Measurements from ENCODE around the gene APMAP. TPM values are rescaled to one million over a fixed set of nuclear protein-coding genes. Genes with fewer than 3 reads are reported as not detected.

APMAP gene
- polyA plus RNA-seq, 1 of the 3 experiments (the other 2 are of a cell fraction), result 107 TPM

GRCh38 chr20:25039697-25040437 lies 47.3 kb upstream of the APMAP start:
- Histone ChIP-seq H3K9me2 (no peaks in the 10 kb centered on the region), H2AFZ (ENCODE audit: low read depth) (no peak overlapping the region), H3K27me3 (ENCODE audit: insufficient read depth) (no peaks in the 10 kb centered on the region), H3K79me2 (ENCODE audit: insufficient read depth) (no peaks in the 10 kb centered on the region), H3K4me2 (no peak overlapping the region), H3K4me3 (ENCODE audit: low read depth in 2 of 2, low read length in 1 of 2) (no peak overlapping the region), H3K27ac (ENCODE audit: low read depth in 2 of 2, low read length in 1 of 2) (no peak overlapping the region), H4K20me1 (ENCODE audit: insufficient read depth) (no peaks in the 10 kb centered on the region), H3K4me1 (ENCODE audit: control insufficient read depth in 1 of 2, insufficient read depth in 2 of 2, low read depth in 1 of 2, low read length in 1 of 2) (peaks cover 0 to 9% of the 10 kb centered on the region in 2 experiments; a peak in 1 of 4 replicates), H3K36me3 (replicated peaks in 1 of 2; ENCODE audit: control insufficient read depth in 1 of 2, insufficient read depth in 2 of 2, low read length in 1 of 2) (no peaks in the 10 kb centered on the region), H3K9me3 (no peaks in the 10 kb centered on the region), H3F3A (replicated peaks; ENCODE audit: insufficient read depth) (no peaks in the 10 kb centered on the region), H3K9ac (no peak overlapping the region)
- POLR2A ChIA-PET, result no interaction called here
- no peak for DNase-seq
- WGBS (ENCODE audit: low lambda C conversion rate), result 61% methylated on average over 7 of the region's 9 CpGs
- CTCF ChIA-PET, result no interaction called here
- TF ChIP-seq JUND (IDR thresholded peaks at IDR 0.05) (no peak), FOXJ3 (CRISPR knock-in tag; IDR thresholded peaks at IDR 0.05) (no peak), RXRA (IDR thresholded peaks at IDR 0.05; ENCODE audit: borderline replicate concordance, low read depth) (no peak), PBX3 (IDR thresholded peaks at IDR 0.05) (no peak)

- H4K20me1 ChIP-seq (ENCODE audit: insufficient read depth), result no peaks in the 10 kb centered on the region
- H3K9ac ChIP-seq, result no peak overlapping the region
- ChIA-PET CTCF (no interaction called here), POLR2A (no interaction called here)
- no peaks in the 10 kb centered on the region for H3K36me3 ChIP-seq (replicated peaks in 1 of 2; ENCODE audit: control insufficient read depth in 1 of 2, insufficient read depth in 2 of 2, low read length in 1 of 2)
- H2AFZ ChIP-seq (ENCODE audit: low read depth), result no peak overlapping the region
- DNase-seq, result no peak
- H3F3A ChIP-seq (replicated peaks; ENCODE audit: insufficient read depth), result no peaks in the 10 kb centered on the region
- H3K4me3 ChIP-seq (ENCODE audit: low read depth in 2 of 2, low read length in 1 of 2), result no peak overlapping the region
- H3K9me2 ChIP-seq, result no peaks in the 10 kb centered on the region
- no peak overlapping the region for H3K4me2 ChIP-seq
- TF ChIP-seq TAF1 (IDR thresholded peaks at IDR 0.05; ENCODE audit: borderline replicate concordance, low read depth, low read length) (no peak), POLR2AphosphoS5 (IDR thresholded peaks at IDR 0.05; ENCODE audit: low read depth, low read length) (no peak), FOSL2 (IDR thresholded peaks at IDR 0.05; ENCODE audit: borderline replicate concordance, low read depth) (no peak), YY1 (IDR thresholded peaks at IDR 0.05; ENCODE audit: low read depth) (no peak), JUND (IDR thresholded peaks at IDR 0.05) (no peak), NFIC (IDR thresholded peaks at IDR 0.05; ENCODE audit: borderline replicate concordance) (no peak), FOXM1 (IDR thresholded peaks at IDR 0.05; ENCODE audit: low read depth) (no peak), GATA2 (CRISPR knock-in tag; IDR thresholded peaks at IDR 0.05) (no peak), RAD21 (IDR thresholded peaks at IDR 0.05; ENCODE audit: low read length) (no peak), RFX5 (IDR thresholded peaks at IDR 0.05; ENCODE audit: low read length) (no peak), CHD2 (IDR thresholded peaks at IDR 0.05; ENCODE audit: low read length, partially characterized antibody) (no peak), CTCF (IDR thresholded peaks at IDR 0.05) (no peak), MAX (IDR thresholded peaks at IDR 0.05; ENCODE audit: low read depth) (no peak), USF1 (IDR thresholded peaks at IDR 0.05; ENCODE audit: borderline replicate concordance, low read depth) (no peak), PBX3 (IDR thresholded peaks at IDR 0.05) (no peak)
- peaks cover 0 to 9% of the 10 kb centered on the region in 2 experiments; a peak in 1 of 4 replicates for H3K4me1 ChIP-seq (ENCODE audit: control insufficient read depth in 1 of 2, insufficient read depth in 2 of 2, low read depth in 1 of 2, low read length in 1 of 2)
- no peaks in the 10 kb centered on the region for H3K9me3 ChIP-seq
- 83% methylated on average over 5 of the region's 6 CpGs for WGBS (ENCODE audit: low lambda C conversion rate)
- no peak overlapping the region for H3K27ac ChIP-seq (ENCODE audit: low read depth in 2 of 2, low read length in 1 of 2)
- H3K27me3 ChIP-seq (ENCODE audit: insufficient read depth), result no peaks in the 10 kb centered on the region
- H3K79me2 ChIP-seq (ENCODE audit: insufficient read depth), result no peaks in the 10 kb centered on the region
These were observed 46.1 kb upstream of the APMAP start for GRCh38 chr20:25038591-25039015.
